Stomach smooth muscle (tissue), 2 donors: Measurements from ENCODE around the gene LSP1.
"Not testable (repeated sequence)": the region's sequence is repeated elsewhere in the genome, so short reads cannot be mapped to it uniquely, and the experiment has no call there.

ENCODE experiments used
- H3K27ac ChIP-seq: one replicate; pipeline ENCODE4 v1.7.0; 2013; ENCODE audit warnings: mild to moderate bottlenecking, low read length, inconsistent platforms
- H3K27me3 ChIP-seq, 2 donors: one replicate each; pipeline ENCODE4 v1.7.0; 2013; ENCODE audit warnings: low read length in 2 of 2; ENCODE audit not compliant: insufficient read depth in 2 of 2, control insufficient read depth in 1 of 2
- H3K36me3 ChIP-seq, 2 donors: one replicate each; pipeline ENCODE4 v1.7.0; 2013; ENCODE audit warnings: low read length in 2 of 2; ENCODE audit not compliant: control insufficient read depth in 2 of 2, insufficient read depth in 2 of 2
- H3K4me1 ChIP-seq: one replicate; pipeline ENCODE4 v1.7.0; 2013; ENCODE audit warnings: low read length; ENCODE audit not compliant: control insufficient read depth, insufficient read depth
- H3K4me3 ChIP-seq, 2 donors: one replicate each; pipeline ENCODE4 v1.7.0; 2013; ENCODE audit warnings: low read length in 2 of 2
- H3K9ac ChIP-seq, 2 donors: one replicate each; pipeline ENCODE4 v1.7.0; 2013; ENCODE audit warnings: low read length in 2 of 2, mild to moderate bottlenecking in 1 of 2
- H3K9me3 ChIP-seq, 2 donors: one replicate each; pipeline ENCODE4 v1.7.0; 2013; ENCODE audit warnings: low read length in 2 of 2; ENCODE audit not compliant: control insufficient read depth in 2 of 2
- donor health status: healthy.
- donor health status: Pancreatic carcinoma.

Gene LSP1

GRCh38 chr11:1869427-1870325, 16.8 kb downstream of the LSP1 start:
- Histone ChIP-seq H3K36me3 (no peaks in the 10 kb centered on the region), H3K27ac (no peak overlapping the region), H3K27me3 (peaks cover 13 to 14% of the 10 kb centered on the region in 2 donors), H3K9ac (no peak overlapping the region), H3K4me1 (peaks cover 37% of the 10 kb centered on the region), H3K4me3 (peak overlapping the region in 1 of 2 donors; percentile 67), H3K9me3 (no peaks in the 10 kb centered on the region)

- Histone ChIP-seq H3K4me1 (peaks cover 31% of the 10 kb centered on the region), H3K4me3 (peak overlapping the region in 1 of 2 donors; percentile 67), H3K36me3 (no peaks in the 10 kb centered on the region), H3K27me3 (peaks cover 14% of the 10 kb centered on the region in 2 donors), H3K9ac (no peak overlapping the region), H3K27ac (no peak overlapping the region), H3K9me3 (no peaks in the 10 kb centered on the region)
These were observed 17.4 kb downstream of the LSP1 start for GRCh38 chr11:1870326-1870696.

- Histone ChIP-seq H3K27ac (no peak overlapping the region), H3K4me3 (peak overlapping the region in 1 of 2 donors; percentile 67), H3K27me3 (peaks cover 14 to 15% of the 10 kb centered on the region in 2 donors), H3K9ac (no peak overlapping the region), H3K36me3 (no peaks in the 10 kb centered on the region), H3K4me1 (peaks cover 27% of the 10 kb centered on the region), H3K9me3 (no peaks in the 10 kb centered on the region)
These were observed 18.0 kb downstream of the LSP1 start for GRCh38 chr11:1870721-1871466.

GRCh38 chr11:1871531-1871930, 18.6 kb downstream of the LSP1 start:
- Histone ChIP-seq H3K9me3 (no peaks in the 10 kb centered on the region), H3K9ac (no peak overlapping the region), H3K27ac (no peak overlapping the region), H3K4me3 (peak overlapping the region in 1 of 2 donors; percentile 67), H3K4me1 (peaks cover 29% of the 10 kb centered on the region), H3K27me3 (peaks cover 14 to 17% of the 10 kb centered on the region in 2 donors), H3K36me3 (no peaks in the 10 kb centered on the region)

GRCh38 chr11:1872267-1872985, 19.5 kb downstream of the LSP1 start:
- Histone ChIP-seq H3K4me1 (peaks cover 28% of the 10 kb centered on the region), H3K9me3 (no peaks in the 10 kb centered on the region), H3K27ac (no peak overlapping the region), H3K9ac (no peak overlapping the region), H3K27me3 (peaks cover 14 to 17% of the 10 kb centered on the region in 2 donors), H3K36me3 (no peaks in the 10 kb centered on the region), H3K4me3 (peak overlapping the region in 1 of 2 donors; percentile 67)

GRCh38 chr11:1873048-1873812, 20.3 kb downstream of the LSP1 start:
- Histone ChIP-seq H3K9ac (no peak overlapping the region), H3K27me3 (peaks cover 14 to 17% of the 10 kb centered on the region in 2 donors), H3K9me3 (no peaks in the 10 kb centered on the region), H3K36me3 (no peaks in the 10 kb centered on the region), H3K27ac (no peak overlapping the region), H3K4me3 (no peak overlapping the region), H3K4me1 (peaks cover 32% of the 10 kb centered on the region)

- peaks cover 32% of the 10 kb centered on the region for H3K4me1 ChIP-seq
- H3K27ac ChIP-seq, H3K4me3 ChIP-seq: not testable (repeated sequence)
These were observed 20.9 kb downstream of the LSP1 start for GRCh38 chr11:1873813-1874150.

GRCh38 chr11:1874441-1875092, 21.7 kb downstream of the LSP1 start:
- Histone ChIP-seq H3K27me3 (peaks cover 14 to 15% of the 10 kb centered on the region in 2 donors), H3K4me1 (peaks cover 32% of the 10 kb centered on the region)
- not testable (repeated sequence) for H3K4me3 ChIP-seq, H3K36me3 ChIP-seq, H3K9me3 ChIP-seq, H3K9ac ChIP-seq, H3K27ac ChIP-seq

More at GRCh38 chr11:1873813-1874150, 20.9 kb downstream of the LSP1 start:
- H3K27me3 ChIP-seq, result peaks cover 14 to 17% of the 10 kb centered on the region in 2 donors
- not testable (repeated sequence) for H3K9ac ChIP-seq, H3K9me3 ChIP-seq, H3K36me3 ChIP-seq

GRCh38 chr11:1875093-1875850, 22.4 kb downstream of the LSP1 start:
- Histone ChIP-seq H3K27ac (no peak overlapping the region), H3K4me1 (peaks cover 38% of the 10 kb centered on the region), H3K9me3 (no peaks in the 10 kb centered on the region), H3K4me3 (peak overlapping the region in 1 of 2 donors; percentile 22), H3K27me3 (peaks cover 10 to 14% of the 10 kb centered on the region in 2 donors), H3K36me3 (no peaks in the 10 kb centered on the region), H3K9ac (no peak overlapping the region)
